ENCODE data around the gene OOSP2. TPM values are rescaled to one million over a fixed set of nuclear protein-coding genes. Genes with fewer than 3 reads are reported as not detected.

The OOSP2 gene
- not detected in 2 replicates for total RNA-seq

GRCh38 chr11:60040109-60040508 is at the start of gene OOSP2:
TSS of gene OOSP2 (plus strand) at chr11:60040409. CDS start at chr11:60040460, 51 bp downstream.

GRCh38 chr11:60016881-60017280 is 23.3 kb upstream of the OOSP2 start, which contains the start of gene OOSP4B:
TSS of gene OOSP4B (plus strand) at chr11:60017181.

GRCh38 chr11:60056349-60056969 is 16.2 kb downstream of the OOSP2 start, which contains the start of gene MS4A3:
TSS of gene MS4A3 (plus strand) at chr11:60056665. CDS start at chr11:60061161, 4,496 bp downstream.

GRCh38 chr11:60088364-60088763 is 48.2 kb downstream of the OOSP2 start, which contains the start of gene MS4A2:
TSS of gene MS4A2 (plus strand) at chr11:60088664. CDS start at chr11:60088766, 102 bp downstream.

Other genes with a start within 250 kb of the OOSP2 start
- gene MRPL16, start 229.6 kb upstream of the OOSP2 start, total RNA-seq: 24.2 and 27.3 TPM in 2 replicates
- not detected in 2 replicates for gene CBLIF, start 194.9 kb upstream of the OOSP2 start, total RNA-seq
- gene TCN1, start 173.9 kb upstream of the OOSP2 start, total RNA-seq: not detected in 2 replicates
- not detected in 2 replicates for gene OOSP3, start 161.6 kb upstream of the OOSP2 start, total RNA-seq
- gene OOSP1, start 102.0 kb upstream of the OOSP2 start, total RNA-seq: not detected in 2 replicates
- gene OOSP4A, start 76.4 kb upstream of the OOSP2 start, total RNA-seq: not detected in 2 replicates
- not detected in 2 replicates for gene OOSP4B, start 23.2 kb upstream of the OOSP2 start, total RNA-seq
- not detected in 2 replicates for gene MS4A3, start 16.3 kb downstream of the OOSP2 start, total RNA-seq
- gene MS4A2, start 48.3 kb downstream of the OOSP2 start, total RNA-seq: not detected in 2 replicates
- gene MS4A6A, start 142.7 kb downstream of the OOSP2 start, total RNA-seq: not detected in 2 replicates
- not detected in 2 replicates for gene MS4A4E, start 202.7 kb downstream of the OOSP2 start, total RNA-seq
- not detected in 2 replicates for gene MS4A4A, start 240.3 kb downstream of the OOSP2 start, total RNA-seq

Measured in smooth muscle cell of the umbilical artery (primary cell).